MCF 10A (cell line): ENCODE results near the gene ECE1. TPM values are rescaled to one million over a fixed set of nuclear protein-coding genes. Genes with fewer than 3 reads are reported as not detected.
A peak's percentile ranks its signal among the peaks of the same experiment; 100 is the strongest.
"Not testable (repeated sequence)": the region's sequence is repeated elsewhere in the genome, so short reads cannot be mapped to it uniquely, and the experiment has no call there.

Source experiments
- BruUV-seq: library from RNA; stranded (reverse); fragments of 400-500 nt; replicated peaks from 2 replicates; lab custom pipeline; 2021; lab: Mats Ljungman, UMichigan
- CTCF ChIA-PET: fragments of 300-600 bp; sonication (Branson Sonifier 250); formaldehyde crosslinking; extraction: SDS; loops from one replicate; lab custom pipeline; 2021; ENCODE audit warnings: antibody characterized with exemption, inconsistent platforms; lab: Yijun Ruan, JAX
- POLR2A ChIA-PET: fragments of 300-600, 350-650 bp; sonication (Branson Sonifier 250); formaldehyde crosslinking; extraction: SDS; loops from one replicate; lab custom pipeline; 2020; ENCODE audit warnings: antibody characterized with exemption, inconsistent platforms; lab: Yijun Ruan, JAX
- DNase-seq: peaks from one replicate; pipeline ENCODE4 v3.0.0-alpha.2; 2018; ENCODE audit not compliant: unreplicated experiment
- H3K27ac Mint-ChIP-seq: one replicate; pipeline ENCODE4 v1.8.0; 2022; ENCODE audit warnings: mild to moderate bottlenecking, low read depth, mixed read lengths; ENCODE audit not compliant: unreplicated experiment
- H3K27me3 Mint-ChIP-seq: one replicate; pipeline ENCODE4 v1.8.0; 2022; ENCODE audit warnings: mixed read lengths; ENCODE audit not compliant: insufficient read depth, unreplicated experiment
- H3K36me3 Mint-ChIP-seq: one replicate; pipeline ENCODE4 v1.8.0; 2022; ENCODE audit warnings: mild to moderate bottlenecking, moderate library complexity, mixed read lengths; ENCODE audit not compliant: insufficient read depth, unreplicated experiment
- H3K4me1 Mint-ChIP-seq: one replicate; pipeline ENCODE4 v1.8.0; 2022; ENCODE audit warnings: mixed read lengths; ENCODE audit not compliant: insufficient read depth, unreplicated experiment
- H3K4me3 Mint-ChIP-seq: one replicate; pipeline ENCODE4 v1.8.0; 2022; ENCODE audit warnings: mild to moderate bottlenecking, moderate library complexity, mixed read lengths; ENCODE audit not compliant: unreplicated experiment
- H3K9me3 Mint-ChIP-seq: one replicate; pipeline ENCODE4 v1.8.0; 2022; ENCODE audit warnings: mixed read lengths; ENCODE audit not compliant: unreplicated experiment
- intact Hi-C: fragments of 100-400 bp; cut with micrococcal nuclease; formaldehyde crosslinking; loops from 2 replicates; pipeline ENCODE4 v1.14.1; 2022
- total RNA-seq: library from RNA; stranded (reverse); gene quantifications from 2 replicates; pipeline ENCODE4 v1.2.3, GENCODE V29; 2022
- TF ChIP-seq, protein P1 (sequence below): fragments of 200-600 bp; IDR thresholded peaks from one replicate; pipeline ENCODE4 v1.8.0; 2022; ENCODE audit warnings: antibody characterized with exemption, mild to moderate bottlenecking; ENCODE audit not compliant: unreplicated experiment

The ECE1 gene
- total RNA-seq, 1 experiment from 2014 or later: 40.0 TPM

DNA sequence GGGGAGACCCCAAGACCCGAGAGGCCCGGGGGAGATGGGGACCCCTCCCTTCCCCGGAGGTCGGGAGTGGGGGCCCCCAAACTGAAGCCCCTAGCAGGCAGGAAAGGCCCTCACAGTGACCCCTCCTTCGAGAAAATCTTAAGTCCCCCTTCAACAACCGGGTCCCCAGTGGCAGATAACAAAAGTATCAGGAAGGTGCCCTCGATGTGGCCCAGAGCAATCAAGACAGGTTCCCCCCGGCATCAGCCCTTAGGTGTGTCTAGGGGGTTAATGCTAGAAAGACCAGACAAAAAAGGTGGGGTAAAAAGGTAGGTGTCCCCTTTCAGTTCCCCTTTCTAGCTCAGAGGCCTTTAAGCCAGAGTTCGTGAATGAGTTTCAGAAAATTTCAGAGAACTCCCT is 282 bp upstream of the ECE1 start:
- no peak for DNase-seq
- Mint-ChIP-seq H3K9me3 (no peaks in the 10 kb centered on the region), H3K4me3 (peak overlapping the region; percentile 74), H3K4me1 (peaks cover 19% of the 10 kb centered on the region), H3K27ac (peak overlapping the region; percentile 42), H3K27me3 (no peaks in the 10 kb centered on the region), H3K36me3 (no peaks in the 10 kb centered on the region)
- POLR2A ChIA-PET: interaction anchor here (0.9 kb wide), 1 partner anchor 39 kb away, joined by 3 read pairs; no protein-coding TSS in a partner anchor
- CTCF ChIA-PET: interaction anchor here (1.0 to 1.5 kb wide), 2 partner anchors 35 to 59 kb away, joined by 3 read pairs; no protein-coding TSS in a partner anchor
- intact Hi-C loops: no loop called here
- TF ChIP-seq, protein P1, sequence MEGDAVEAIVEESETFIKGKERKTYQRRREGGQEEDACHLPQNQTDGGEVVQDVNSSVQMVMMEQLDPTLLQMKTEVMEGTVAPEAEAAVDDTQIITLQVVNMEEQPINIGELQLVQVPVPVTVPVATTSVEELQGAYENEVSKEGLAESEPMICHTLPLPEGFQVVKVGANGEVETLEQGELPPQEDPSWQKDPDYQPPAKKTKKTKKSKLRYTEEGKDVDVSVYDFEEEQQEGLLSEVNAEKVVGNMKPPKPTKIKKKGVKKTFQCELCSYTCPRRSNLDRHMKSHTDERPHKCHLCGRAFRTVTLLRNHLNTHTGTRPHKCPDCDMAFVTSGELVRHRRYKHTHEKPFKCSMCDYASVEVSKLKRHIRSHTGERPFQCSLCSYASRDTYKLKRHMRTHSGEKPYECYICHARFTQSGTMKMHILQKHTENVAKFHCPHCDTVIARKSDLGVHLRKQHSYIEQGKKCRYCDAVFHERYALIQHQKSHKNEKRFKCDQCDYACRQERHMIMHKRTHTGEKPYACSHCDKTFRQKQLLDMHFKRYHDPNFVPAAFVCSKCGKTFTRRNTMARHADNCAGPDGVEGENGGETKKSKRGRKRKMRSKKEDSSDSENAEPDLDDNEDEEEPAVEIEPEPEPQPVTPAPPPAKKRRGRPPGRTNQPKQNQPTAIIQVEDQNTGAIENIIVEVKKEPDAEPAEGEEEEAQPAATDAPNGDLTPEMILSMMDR: no peak
- BruUV-seq: no TSS peak

DNA sequence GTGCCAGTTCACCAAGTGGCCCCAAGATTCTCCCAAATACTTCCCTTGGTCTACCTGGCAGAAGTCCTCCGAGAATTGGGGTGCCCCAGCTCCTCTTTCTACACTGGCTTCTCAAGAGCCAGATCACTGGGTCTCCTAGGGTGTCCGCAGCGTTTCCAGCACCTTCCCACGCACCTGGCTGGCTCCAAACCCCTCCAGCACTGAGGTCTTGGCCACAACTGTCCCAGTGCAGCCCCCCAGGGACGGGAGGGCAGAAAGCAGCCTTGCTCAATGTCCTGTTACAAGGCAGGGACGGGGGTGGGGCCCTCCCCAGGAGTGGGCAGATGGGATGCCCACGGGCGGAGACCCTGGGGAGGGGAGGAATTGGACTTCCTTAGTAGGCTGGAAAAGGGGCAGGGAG is 1.1 kb downstream of the ECE1 start:
- Mint-ChIP-seq H3K27ac (peak overlapping the region; percentile 31), H3K9me3 (no peaks in the 10 kb centered on the region), H3K4me1 (peaks cover 10% of the 10 kb centered on the region), H3K27me3 (no peaks in the 10 kb centered on the region), H3K4me3 (peak overlapping the region; percentile 74), H3K36me3 (no peaks in the 10 kb centered on the region)
- ChIA-PET CTCF (interaction anchor here (0.8 kb wide), 1 partner anchor 35 kb away, joined by 3 read pairs; no protein-coding TSS in a partner anchor), POLR2A (interaction anchor here (1.0 kb wide), 1 partner anchor 37 kb away, joined by 4 read pairs; no protein-coding TSS in a partner anchor)
- TF ChIP-seq, protein P1: no peak
- no TSS peak for BruUV-seq
- intact Hi-C loops: no loop called here
- DNase-seq: no peak

DNA sequence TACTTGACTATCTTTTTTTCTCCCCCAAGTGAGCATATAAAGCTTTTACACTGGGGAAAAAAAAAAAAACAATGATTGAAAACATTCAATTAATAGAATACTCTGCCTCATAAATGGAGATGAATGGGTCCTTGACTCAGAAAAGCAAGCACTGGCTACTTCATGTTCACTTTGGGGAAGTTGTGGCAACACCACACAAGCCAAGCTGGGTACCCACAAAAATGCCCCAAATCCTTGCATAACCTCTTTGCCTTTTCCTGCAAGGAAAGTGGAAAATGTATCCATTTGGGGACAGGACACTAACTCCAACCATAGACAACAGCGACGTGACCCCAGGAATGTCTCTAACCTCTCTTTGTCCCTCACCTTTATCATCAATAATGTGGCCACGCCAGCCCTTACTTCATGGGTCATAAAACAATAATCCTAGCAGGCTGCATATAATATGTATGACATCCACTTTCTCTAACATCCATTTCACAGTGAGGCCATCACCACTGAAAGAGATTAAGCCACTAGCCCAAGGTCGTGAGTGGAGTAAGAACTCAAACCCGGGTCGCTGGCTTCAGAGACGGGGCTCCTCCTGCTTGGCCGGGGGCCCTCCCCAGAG is 2.3 kb downstream of the ECE1 start:
- Mint-ChIP-seq H3K4me1 (peaks cover 6% of the 10 kb centered on the region), H3K36me3 (no peaks in the 10 kb centered on the region), H3K9me3 (no peaks in the 10 kb centered on the region), H3K4me3 (peak overlapping the region; percentile 74), H3K27me3 (no peaks in the 10 kb centered on the region), H3K27ac (no peak overlapping the region)
- BruUV-seq: TSS peak; percentile 36
- intact Hi-C loops: no loop called here
- ChIA-PET CTCF (interaction anchor here (0.6 to 1.4 kb wide), 4 partner anchors 18 to 707 kb away, joined by 3 read pairs; no protein-coding TSS in a partner anchor), POLR2A (no interaction called here)
- TF ChIP-seq, protein P1: no peak
- no peak for DNase-seq

DNA sequence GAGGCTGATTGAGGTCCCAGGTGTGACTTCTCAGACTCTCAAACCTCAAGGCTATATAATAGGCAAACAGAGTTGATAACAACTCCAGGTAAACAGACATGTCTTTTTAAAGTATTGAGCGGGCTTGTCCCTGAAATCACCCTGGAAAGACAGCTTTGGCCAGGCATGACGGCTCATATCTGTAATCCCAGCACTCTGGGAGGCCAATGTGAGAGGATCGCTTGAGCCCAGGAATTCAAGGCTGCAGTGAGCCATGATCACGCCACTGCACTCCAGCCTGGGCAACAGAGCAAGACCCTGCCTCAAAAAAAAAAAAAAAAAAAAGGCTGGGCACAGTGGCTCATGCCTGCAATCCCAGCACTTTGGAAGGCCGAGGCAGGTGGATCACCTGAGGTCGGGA is 4.9 kb downstream of the ECE1 start:
- H3K27ac Mint-ChIP-seq, POLR2A ChIA-PET, H3K27me3 Mint-ChIP-seq, H3K9me3 Mint-ChIP-seq, DNase-seq, H3K4me1 Mint-ChIP-seq, BruUV-seq, H3K36me3 Mint-ChIP-seq, H3K4me3 Mint-ChIP-seq, intact Hi-C loops: not testable (repeated sequence)
- CTCF ChIA-PET: interaction anchor here (0.6 to 1.5 kb wide), 2 partner anchors 56 to 83 kb away, joined by 3 to 4 read pairs; no protein-coding TSS in a partner anchor
